Thoracic aorta (tissue), 2 donors: ENCODE results near the gene S100A9. TPM values are rescaled to one million over a fixed set of nuclear protein-coding genes. Genes with fewer than 3 reads are reported as not detected.

Experiments used
- ATAC-seq: fragments of 150-250 bp; one replicate; pipeline ENCODE4 v1.8.0; 2017; ENCODE audit warnings: low read depth; ENCODE audit not compliant: insufficient number of reproducible peaks, low FRiP score
- DNase-seq: peaks from one replicate; pipeline ENCODE4 v3.0.0-alpha.2; 2020; ENCODE audit warnings: low spot score
- H3K27ac ChIP-seq, 2 donors: fragments of 200-600 bp; sonication (generic); 1 replicate in 1 of 2; 2 replicates in 1 of 2; pipeline ENCODE4 v1.5.1; 2016; ENCODE audit warnings: mild to moderate bottlenecking in 2 of 2, moderate library complexity in 2 of 2
- H3K27me3 ChIP-seq: fragments of 200-600 bp; sonication (generic); replicated peaks from 2 replicates; pipeline ENCODE4 v1.6.0; 2016; ENCODE audit warnings: mild to moderate bottlenecking; ENCODE audit not compliant: insufficient read depth
- H3K36me3 ChIP-seq: fragments of 200-600 bp; sonication (generic); one replicate; pipeline ENCODE4 v1.5.1; 2016
- H3K4me1 ChIP-seq, 2 donors: fragments of 200-600 bp; sonication (generic); 1 replicate in 1 of 2; 2 replicates in 1 of 2; pipeline versions ENCODE4 v1.5.1 to v1.6.0; 2016; ENCODE audit warnings: low read depth in 2 of 2, mild to moderate bottlenecking in 1 of 2; ENCODE audit not compliant: control insufficient read depth in 1 of 2
- H3K4me3 ChIP-seq: fragments of 200-600 bp; sonication (generic); 2 replicates; pipeline ENCODE4 v1.5.1; 2016; ENCODE audit warnings: mild to moderate bottlenecking
- H3K9me3 ChIP-seq: fragments of 200-600 bp; sonication (generic); 2 replicates; pipeline ENCODE4 v1.5.1; 2016
- CTCF ChIP-seq: fragments of 200-600 bp; sonication (generic); IDR thresholded peaks from one replicate; pipeline ENCODE4 v1.5.1; 2019; ENCODE audit warnings: antibody characterized with exemption
- total RNA-seq, 2 donors: library from RNA; depleted of rRNA; stranded (reverse); fragments of >200 nt; gene quantifications; one replicate each; pipeline versions ENCODE4 v1.1.0 to v1.2.3, GENCODE V29; 2016

S100A9 gene
- total RNA-seq, 2 donors from 2014 or later = 138 to 478 TPM

DNA sequence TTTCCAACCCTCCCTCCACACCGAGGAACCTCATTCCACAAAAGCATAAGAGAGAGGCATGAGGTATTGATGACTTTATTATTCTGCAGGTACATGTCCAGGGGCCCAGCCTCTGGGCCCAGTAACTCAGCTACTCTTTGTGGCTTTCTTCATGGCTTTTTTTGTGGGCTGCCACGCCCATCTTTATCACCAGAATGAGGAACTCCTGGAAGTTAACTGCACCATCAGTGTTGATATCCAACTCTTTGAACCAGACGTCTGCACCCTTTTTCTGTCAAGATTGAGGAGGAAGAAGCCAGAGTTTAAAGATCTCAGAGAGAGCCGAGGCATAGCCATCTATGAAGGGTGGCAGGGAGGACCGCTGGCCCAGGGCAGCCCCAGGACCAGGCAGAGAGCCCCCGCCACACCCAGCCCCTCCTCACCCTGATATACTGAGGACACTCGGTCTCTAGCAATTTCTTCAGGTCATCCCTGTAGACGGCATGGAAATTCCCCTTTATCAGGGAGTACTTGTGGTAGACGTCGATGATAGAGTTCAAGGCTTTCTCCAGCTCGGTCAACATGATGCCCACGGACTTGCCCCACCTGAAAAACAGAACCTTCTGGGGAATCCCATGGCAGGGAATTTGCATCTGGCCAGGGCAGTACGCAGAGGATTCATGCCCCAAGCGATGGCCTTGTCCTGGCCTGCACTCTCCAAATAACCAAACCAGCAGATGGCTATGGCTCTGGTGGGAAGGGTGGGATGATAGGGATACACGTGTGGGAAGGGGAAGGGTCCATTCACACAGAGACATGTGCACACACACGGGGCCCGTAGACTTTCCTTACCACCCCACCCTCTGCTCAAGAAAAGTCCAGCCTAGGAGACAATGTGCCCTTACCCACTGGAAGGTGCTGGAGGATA is 32.6 kb downstream of the S100A9 start:
- H3K36me3 ChIP-seq = no peaks in the 10 kb centered on the region
- DNase-seq (no peak), ATAC-seq (no peak)
- no peaks in the 10 kb centered on the region for H3K9me3 ChIP-seq
- TF ChIP-seq CTCF = no peak
- no peaks in the 10 kb centered on the region for H3K27me3 ChIP-seq
- H3K4me1 ChIP-seq = no peaks in the 10 kb centered on the region
- H3K27ac ChIP-seq = no peak overlapping the region
- H3K4me3 ChIP-seq = no peak overlapping the region

- H3K36me3 ChIP-seq = no peaks in the 10 kb centered on the region
- DNase-seq = no peak
- no peak within 1 kb of the TSS for H3K27ac ChIP-seq
- H3K4me1 ChIP-seq = no peaks in the 10 kb centered on the region
- H3K27me3 ChIP-seq = no peaks in the 10 kb centered on the region
- no peak for TF ChIP-seq CTCF
- no peak for ATAC-seq
- H3K4me3 ChIP-seq = no peak within 1 kb of the TSS
- H3K9me3 ChIP-seq = no peaks in the 10 kb centered on the region
These were observed 33.5 kb downstream of the S100A9 start, which contains the start of gene S100A8 for GRCh38 chr1:153390938-153391710. Gene S100A8 (minus strand): TSS chr1:153391073. CDS start chr1:153390535, 538 bp downstream.

GRCh38 chr1:153392258-153392657 is 34.6 kb downstream of the S100A9 start:
- no peak for TF ChIP-seq CTCF
- no peaks in the 10 kb centered on the region for H3K27me3 ChIP-seq
- no peaks in the 10 kb centered on the region for H3K36me3 ChIP-seq
- DNase-seq (no peak), ATAC-seq (no peak)
- no peak overlapping the region for H3K27ac ChIP-seq
- no peak overlapping the region for H3K4me3 ChIP-seq
- H3K9me3 ChIP-seq = no peaks in the 10 kb centered on the region
- H3K4me1 ChIP-seq = no peaks in the 10 kb centered on the region

GRCh38 chr1:153392822-153393221 is 35.2 kb downstream of the S100A9 start:
- no peaks in the 10 kb centered on the region for H3K27me3 ChIP-seq
- ATAC-seq (no peak), DNase-seq (no peak)
- H3K27ac ChIP-seq = no peak overlapping the region
- no peak for TF ChIP-seq CTCF
- H3K36me3 ChIP-seq = no peaks in the 10 kb centered on the region
- no peaks in the 10 kb centered on the region for H3K4me1 ChIP-seq
- no peaks in the 10 kb centered on the region for H3K9me3 ChIP-seq
- no peak overlapping the region for H3K4me3 ChIP-seq

DNA sequence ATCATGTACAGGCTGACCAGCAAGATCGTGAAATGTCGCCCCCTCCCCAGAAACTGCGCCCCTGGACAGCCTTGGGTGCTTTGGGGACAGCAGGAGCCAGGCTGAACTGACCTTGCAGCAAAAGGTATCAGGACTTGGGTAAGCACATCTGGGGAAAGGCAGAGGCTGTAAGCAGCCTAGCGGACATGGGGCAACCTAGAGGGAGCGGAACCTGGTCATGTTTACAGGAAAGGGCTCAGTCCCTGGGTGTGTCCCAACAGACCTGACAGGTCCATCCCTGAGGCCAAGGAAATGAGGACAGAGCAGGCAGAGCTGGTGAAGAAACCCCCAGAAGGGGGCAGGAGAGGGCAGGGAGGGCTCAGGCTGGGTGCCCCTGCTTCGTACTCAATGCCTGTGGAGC is 36.3 kb downstream of the S100A9 start:
- H3K9me3 ChIP-seq = no peaks in the 10 kb centered on the region
- no peak overlapping the region for H3K27ac ChIP-seq
- H3K27me3 ChIP-seq = no peaks in the 10 kb centered on the region
- ATAC-seq = no peak
- H3K4me1 ChIP-seq = no peaks in the 10 kb centered on the region
- no peak overlapping the region for H3K4me3 ChIP-seq
- no peak for DNase-seq
- no peak for TF ChIP-seq CTCF
- H3K36me3 ChIP-seq = no peaks in the 10 kb centered on the region
